IMR-90 (cell line): ENCODE data around the gene WSB1.

Experiments used
- CEBPB ChIP-seq: IDR thresholded peaks from 2 replicates; pipeline ENCODE4 v1.6.1; 2012; ENCODE audit warnings: low read depth, low read length, improper control_type of control experiment
- CHD1 ChIP-seq: IDR thresholded peaks from 2 replicates; pipeline ENCODE4 v1.6.1; 2012; ENCODE audit warnings: low read depth, low read length, improper control_type of control experiment
- CTCF ChIP-seq: conservative IDR thresholded peaks from 2 replicates; pipeline ENCODE4 v1.5.1; 2012; ENCODE audit warnings: mild to moderate bottlenecking, low read depth, low read length, improper control_type of control experiment
- ELK1 ChIP-seq: fragments of 150-350 bp; IDR thresholded peaks from 2 replicates; pipeline ENCODE4 v1.6.1; 2016; ENCODE audit warnings: low read depth, mild to moderate bottlenecking, low read length, moderate library complexity, borderline replicate concordance
- MAFK ChIP-seq: IDR thresholded peaks from 2 replicates; pipeline ENCODE4 v1.6.1; 2012; ENCODE audit warnings: low read depth, low read length, improper control_type of control experiment
- MAZ ChIP-seq: IDR thresholded peaks from 2 replicates; pipeline ENCODE4 v1.6.1; 2012; ENCODE audit warnings: low read depth, mild to moderate bottlenecking, low read length, improper control_type of control experiment, moderate library complexity, borderline replicate concordance
- MXI1 ChIP-seq: IDR thresholded peaks from 2 replicates; pipeline ENCODE4 v1.6.1; 2012; ENCODE audit warnings: low read depth, mild to moderate bottlenecking, low read length, moderate library complexity, borderline replicate concordance
- NFE2L2 ChIP-seq: fragments of 150-350 bp; IDR thresholded peaks from 2 replicates; pipeline ENCODE4 v1.6.1; 2016; ENCODE audit warnings: low read depth, mild to moderate bottlenecking, low read length
- POLR2A ChIP-seq: IDR thresholded peaks from 2 replicates; pipeline ENCODE4 v1.6.1; 2012; ENCODE audit warnings: mild to moderate bottlenecking, low read depth, low read length
- RAD21 ChIP-seq: IDR thresholded peaks from 2 replicates; pipeline ENCODE4 v1.6.1; 2012; ENCODE audit warnings: low read length, improper control_type of control experiment
- RCOR1 ChIP-seq: IDR thresholded peaks from 2 replicates; pipeline ENCODE4 v1.6.1; 2012; ENCODE audit warnings: mild to moderate bottlenecking, low read length, improper control_type of control experiment; ENCODE audit not compliant: insufficient replicate concordance
- RFX5 ChIP-seq: IDR thresholded peaks from 2 replicates; pipeline ENCODE4 v1.8.0; 2012; ENCODE audit warnings: low read depth, mild to moderate bottlenecking, low read length, moderate library complexity
- SMC3 ChIP-seq: fragments of 150-350 bp; IDR thresholded peaks from 2 replicates; pipeline ENCODE4 v1.6.1; 2016; ENCODE audit warnings: low read depth, mild to moderate bottlenecking, antibody characterized with exemption, low read length, moderate library complexity
- USF2 ChIP-seq: fragments of 150-350 bp; IDR thresholded peaks from 2 replicates; pipeline ENCODE4 v1.6.1; 2017; ENCODE audit warnings: mild to moderate bottlenecking, antibody characterized with exemption, low read length, low read depth

- no peak for TF ChIP-seq CTCF
- no peak for TF ChIP-seq SMC3
- TF ChIP-seq RFX5, result no peak
- no peak for TF ChIP-seq ELK1
- TF ChIP-seq USF2, result no peak
- no peak for TF ChIP-seq MAFK
- no peak for TF ChIP-seq POLR2A
- no peak for TF ChIP-seq MXI1
- TF ChIP-seq CEBPB, result no peak
- TF ChIP-seq MAZ, result no peak
- no peak for TF ChIP-seq NFE2L2
- TF ChIP-seq RAD21, result no peak
- TF ChIP-seq RCOR1, result no peak
- no peak for TF ChIP-seq CHD1
Measured at GRCh38 chr17:27339836-27340550, 46.1 kb downstream of the WSB1 start.
